GM18907 (cell line): ENCODE results near the gene ATXN7.

ENCODE experiments used
- ATAC-seq: cut with Tn5 transposase; IDR thresholded peaks from one replicate; pipeline ENCODE4 v1.9.1; 2021; ENCODE audit warnings: mild to moderate bottlenecking, moderate library complexity; ENCODE audit not compliant: unreplicated experiment

Gene ATXN7

DNA sequence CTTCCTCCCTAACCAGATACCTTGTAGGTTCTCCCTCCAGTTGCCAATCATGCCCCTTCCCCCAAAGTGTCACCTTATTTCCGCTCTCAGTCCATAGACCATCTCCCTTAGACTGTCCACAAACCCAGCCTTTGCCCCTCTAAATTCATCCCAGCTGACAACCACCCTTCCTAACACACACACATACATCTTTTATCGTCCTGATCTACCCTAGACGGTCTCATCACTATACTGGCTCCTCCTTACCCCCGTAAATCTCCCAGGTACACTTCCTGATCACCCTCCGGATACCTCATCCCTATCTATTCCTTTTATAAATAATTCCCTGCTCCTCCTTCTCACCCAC, 890 bp upstream of the ATXN7 start:
- peak; percentile 5 for ATAC-seq

- peak; percentile 50 for ATAC-seq
These were observed 619 bp downstream of the ATXN7 start for GRCh38 chr3:63864008-63864964.

GRCh38 chr3:63864965-63865327, 1.3 kb downstream of the ATXN7 start:
- no peak for ATAC-seq

DNA sequence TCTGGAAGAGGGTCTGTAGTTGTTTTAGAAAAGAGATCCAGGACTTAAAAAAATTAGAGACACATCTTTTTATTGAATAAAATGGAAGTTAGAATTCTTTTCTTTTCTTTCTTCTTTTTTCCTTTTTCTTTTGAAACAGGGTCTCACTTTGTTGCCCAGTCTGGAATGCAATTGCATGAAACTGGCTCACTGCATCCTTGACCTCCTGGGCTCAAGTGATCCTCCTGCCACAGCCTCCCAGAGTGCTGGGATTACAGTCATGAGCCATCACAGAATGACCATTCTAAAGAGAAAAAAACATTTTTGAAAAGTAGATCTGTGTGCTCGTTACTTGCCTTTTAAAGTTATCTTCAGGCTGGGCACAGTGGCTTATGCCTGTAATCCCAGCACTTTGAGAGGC, 3.6 kb downstream of the ATXN7 start:
- ATAC-seq: no peak

GRCh38 chr3:63869940-63870614, 6.4 kb downstream of the ATXN7 start:
- no peak for ATAC-seq

DNA sequence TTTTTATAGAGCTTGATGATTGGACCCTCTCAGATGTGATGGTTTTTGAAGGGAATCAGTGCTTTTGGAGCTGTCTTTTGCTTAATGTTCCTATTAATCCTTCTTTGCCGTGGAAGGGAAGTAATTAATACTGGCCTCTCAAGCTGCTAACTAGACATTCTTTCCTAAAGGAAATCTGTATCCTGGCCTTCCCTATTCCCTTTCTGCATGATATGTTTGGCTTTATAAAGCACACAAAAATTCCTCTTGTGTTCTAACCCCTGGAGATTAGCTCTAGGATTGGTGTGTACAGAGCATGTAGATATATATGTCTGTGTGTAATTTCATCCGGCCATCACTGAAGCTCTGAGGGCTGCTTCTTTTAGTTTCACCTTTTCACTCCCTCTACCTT, 6.9 kb downstream of the ATXN7 start:
- ATAC-seq: no peak

DNA sequence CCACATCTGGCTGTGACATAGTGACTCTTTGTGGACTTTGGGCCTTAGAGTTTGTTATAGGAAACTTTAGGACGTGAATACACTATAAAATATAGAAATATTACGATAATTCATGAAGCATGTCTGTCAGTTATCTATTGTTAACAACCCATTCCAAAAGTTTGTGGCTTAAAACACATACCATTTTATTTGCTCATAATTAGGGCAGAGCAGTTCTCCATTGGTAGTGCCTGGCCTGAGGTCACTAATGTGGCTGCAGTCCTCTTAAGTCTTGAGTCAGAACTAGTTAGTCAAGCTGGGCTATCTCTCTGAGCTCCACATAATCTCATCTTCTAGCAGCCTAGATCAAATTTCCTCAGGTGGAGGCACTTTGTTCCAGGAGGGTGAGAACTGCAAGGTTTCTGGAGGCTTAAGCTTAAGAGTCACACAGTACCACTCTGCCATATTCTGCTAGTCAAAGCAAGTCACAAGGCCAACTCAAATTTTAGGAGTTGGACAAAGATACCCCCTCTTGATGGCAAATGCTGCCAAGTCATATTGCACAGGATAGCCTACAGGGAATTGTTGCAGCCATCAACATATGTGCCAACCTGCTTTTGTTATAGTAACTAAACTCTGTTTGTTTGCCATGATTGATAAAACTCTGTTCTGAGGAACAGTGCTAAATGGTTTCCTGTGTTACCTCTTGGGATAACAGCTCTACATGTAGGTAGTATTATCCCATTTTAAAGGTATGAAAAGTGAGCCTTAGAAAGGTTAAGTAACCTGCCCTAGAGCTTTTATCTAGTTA, 8.7 kb downstream of the ATXN7 start:
- no peak for ATAC-seq

DNA sequence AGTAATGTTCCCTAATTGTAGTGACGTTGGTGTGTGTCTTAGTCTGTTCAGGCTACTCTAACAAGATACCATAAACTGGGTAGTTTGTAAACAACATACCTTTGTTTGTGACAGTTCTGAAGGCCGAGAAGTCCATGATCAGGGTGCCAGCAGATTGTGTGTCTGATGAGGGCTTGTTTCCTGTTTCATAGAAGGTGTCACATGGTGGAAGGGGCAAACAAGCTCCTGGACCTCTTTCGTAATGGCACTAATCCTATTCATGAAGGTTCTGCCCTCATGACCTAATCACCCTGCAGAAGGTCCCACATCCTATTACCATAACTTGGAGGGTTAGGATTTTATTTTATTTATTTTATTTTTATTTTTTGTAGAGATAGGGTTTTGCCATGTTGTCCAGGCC, 11.1 kb downstream of the ATXN7 start:
- ATAC-seq: peak; percentile 51

GRCh38 chr3:63875510-63875909, 11.8 kb downstream of the ATXN7 start:
- no peak for ATAC-seq

DNA sequence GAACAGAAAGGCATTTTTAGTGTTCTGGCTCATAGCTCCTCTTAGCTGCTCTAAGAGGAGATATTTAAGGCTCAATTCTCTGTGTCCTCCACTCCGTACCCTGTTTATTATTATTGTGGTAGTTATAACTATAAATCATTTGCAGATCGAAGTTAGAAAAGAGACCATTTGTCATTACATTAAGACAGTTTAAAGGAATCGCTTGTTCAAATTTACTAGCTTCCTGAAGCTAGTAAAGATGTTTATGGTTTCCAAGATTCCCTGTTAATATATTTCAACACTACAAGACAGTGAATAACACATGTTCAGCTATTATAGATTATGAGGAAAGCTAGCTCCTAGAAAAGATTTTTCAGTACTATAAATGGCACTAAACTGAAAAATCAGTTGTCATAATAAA, 12.6 kb downstream of the ATXN7 start:
- no peak for ATAC-seq

- no peak for ATAC-seq
These were observed 14.2 kb downstream of the ATXN7 start for GRCh38 chr3:63877737-63878393.

DNA sequence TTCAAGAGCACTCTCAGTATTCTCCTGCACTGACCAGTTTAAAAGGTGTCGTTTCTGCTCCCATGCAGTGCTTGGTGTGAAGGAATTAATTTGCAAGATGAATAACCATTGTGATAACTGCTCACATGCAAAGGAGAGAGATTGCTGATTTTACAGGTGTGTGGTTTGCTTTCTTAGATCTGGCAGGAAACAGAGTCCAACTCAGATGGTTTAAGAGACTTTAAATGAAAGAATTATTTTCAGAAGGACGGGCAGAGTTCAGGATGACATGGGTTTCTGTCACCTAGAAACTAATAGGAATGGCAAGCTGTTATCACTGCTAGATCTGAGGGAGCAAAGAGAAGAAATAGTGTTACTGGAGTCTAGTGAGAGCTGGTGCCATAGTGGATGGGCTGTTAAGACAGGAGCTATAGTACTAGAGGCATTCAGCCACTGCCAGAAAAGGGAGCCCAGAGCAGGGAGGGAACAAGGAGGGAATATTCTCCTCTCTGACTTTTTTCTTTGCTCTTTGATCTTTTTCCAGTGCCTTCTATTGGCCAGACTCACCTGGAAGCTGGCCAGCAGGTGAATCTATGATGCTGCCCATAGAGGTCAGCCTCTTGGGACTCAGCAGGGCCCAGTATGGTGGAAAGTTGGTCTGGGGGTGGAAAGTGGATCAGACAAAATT, 14.9 kb downstream of the ATXN7 start:
- ATAC-seq: no peak

- no peak for ATAC-seq
These were observed 17.0 kb downstream of the ATXN7 start for GRCh38 chr3:63880653-63881052.

DNA sequence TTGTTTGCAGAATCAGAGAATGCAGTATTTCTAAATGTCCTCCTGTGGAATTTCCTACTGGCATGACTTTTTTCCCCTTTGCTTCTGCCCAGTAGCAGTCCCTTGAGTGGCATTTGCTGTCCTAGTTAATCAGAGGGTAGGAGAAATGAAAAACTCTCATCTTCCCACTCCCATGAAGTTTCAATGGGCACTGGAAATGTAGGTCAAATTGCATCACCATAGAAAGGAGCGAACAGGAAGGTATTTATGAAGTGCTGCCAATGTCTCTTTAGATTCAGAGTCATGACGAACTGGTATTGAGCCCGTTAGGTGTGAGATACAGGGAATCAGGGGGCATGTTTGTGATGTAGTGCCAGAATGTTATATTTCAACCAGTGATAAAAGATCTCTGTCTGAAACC, 23.2 kb downstream of the ATXN7 start:
- ATAC-seq: no peak

- ATAC-seq: no peak
These were observed 27.9 kb downstream of the ATXN7 start for GRCh38 chr3:63891518-63891917.

- ATAC-seq: no peak
These were observed 29.2 kb downstream of the ATXN7 start for GRCh38 chr3:63892773-63893352.

DNA sequence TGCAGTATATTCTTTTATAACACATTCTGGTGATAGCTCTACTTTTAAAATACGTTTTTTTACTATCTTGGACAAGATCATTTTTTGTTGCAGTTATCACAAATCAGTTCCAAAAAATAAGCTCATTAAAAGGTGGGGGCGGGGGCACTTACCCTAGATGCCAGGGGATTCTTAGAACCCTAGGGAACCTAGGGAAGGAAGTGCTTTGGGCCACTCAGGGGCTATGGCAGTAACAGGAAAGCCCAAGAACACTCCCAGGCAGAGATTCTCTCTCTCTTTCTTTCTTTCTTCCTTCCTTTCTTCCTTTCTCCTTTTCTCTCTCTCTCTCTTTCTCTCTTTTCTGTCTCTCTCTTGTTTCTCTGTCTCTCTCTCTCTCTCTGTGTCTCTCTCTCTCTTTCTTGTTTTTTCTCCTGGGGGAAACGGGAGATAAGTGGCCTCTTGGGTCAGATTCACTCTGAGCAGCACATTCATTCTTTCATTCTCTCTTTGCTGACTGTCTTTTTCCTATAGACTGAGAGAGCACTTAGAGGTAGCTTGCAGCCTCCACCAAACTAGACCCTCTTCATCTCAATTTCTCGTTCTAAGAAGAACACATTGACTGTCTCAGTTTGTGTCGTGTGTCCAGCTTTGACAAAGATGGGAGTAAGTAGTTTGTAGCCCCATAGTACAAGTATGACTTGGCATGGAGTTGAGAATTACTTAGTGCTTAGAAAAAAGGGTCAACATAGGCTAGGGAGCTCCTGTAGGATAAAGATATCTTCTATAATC, 31.9 kb downstream of the ATXN7 start:
- no peak for ATAC-seq

GRCh38 chr3:63896332-63897030, 32.8 kb downstream of the ATXN7 start:
- ATAC-seq: peak; percentile 66

GRCh38 chr3:63900010-63900409, 36.3 kb downstream of the ATXN7 start:
- no peak for ATAC-seq
